ENCODE data around the gene OR10AD1.
A peak's percentile ranks its signal among the peaks of the same experiment; 100 is the strongest.
"Not testable (repeated sequence)": the region's sequence is repeated elsewhere in the genome, so short reads cannot be mapped to it uniquely, and the experiment has no call there.

Gene OR10AD1

DNA sequence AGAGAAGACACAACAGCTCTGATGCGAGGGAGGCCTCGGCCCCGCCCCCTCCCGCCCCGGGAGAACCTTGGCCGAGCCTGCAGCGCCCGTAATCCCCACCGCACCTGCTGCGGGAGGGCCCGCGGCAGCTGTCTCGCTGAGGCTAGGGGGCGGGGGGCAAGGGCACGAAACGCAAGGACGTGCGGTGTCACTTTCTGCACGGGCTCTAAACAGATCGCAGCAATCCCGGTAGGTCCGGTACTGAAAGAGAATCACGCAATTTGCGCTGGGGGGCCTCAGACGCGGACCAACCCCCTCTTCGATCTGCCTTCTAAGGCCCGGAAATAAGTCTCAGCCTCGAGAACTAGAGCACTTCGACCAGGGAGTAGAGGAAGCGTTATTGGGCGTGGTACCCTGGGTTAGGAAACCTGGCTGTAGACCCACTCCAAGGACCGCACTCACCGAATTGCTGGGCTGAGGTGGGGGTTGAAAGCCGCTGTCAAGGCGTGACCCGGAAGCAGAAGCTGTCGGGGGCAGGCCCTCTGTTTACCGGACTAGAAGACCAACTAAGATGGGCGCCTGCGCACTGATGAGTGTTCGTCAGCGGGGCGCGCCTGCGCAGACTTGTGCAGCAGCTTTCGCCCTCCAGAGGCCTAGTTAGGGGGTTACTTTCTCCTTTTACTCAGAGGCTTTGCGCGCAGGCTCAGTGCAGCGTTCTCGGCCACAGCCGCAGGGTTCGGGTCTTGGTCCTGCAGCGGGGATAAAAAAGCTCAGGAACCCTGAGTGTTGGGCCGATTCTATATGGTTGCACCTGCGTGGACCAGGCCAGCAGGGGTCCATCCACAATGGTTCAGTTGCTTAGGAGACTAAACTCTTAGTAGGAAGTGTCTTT is 45.8 kb downstream of the OR10AD1 start, which contains the start of gene ASB8:
ASB8 (minus strand) TSS at position 498 of the 871 bp plus-strand sequence. CDS start 4,019 bp downstream, outside the sequence.
- peak; percentile 56; the same call in 1 of the 2 replicates for TF ChIP-seq ZFX (IDR thresholded peaks at IDR 0.05)
- TF ChIP-seq, protein P1, sequence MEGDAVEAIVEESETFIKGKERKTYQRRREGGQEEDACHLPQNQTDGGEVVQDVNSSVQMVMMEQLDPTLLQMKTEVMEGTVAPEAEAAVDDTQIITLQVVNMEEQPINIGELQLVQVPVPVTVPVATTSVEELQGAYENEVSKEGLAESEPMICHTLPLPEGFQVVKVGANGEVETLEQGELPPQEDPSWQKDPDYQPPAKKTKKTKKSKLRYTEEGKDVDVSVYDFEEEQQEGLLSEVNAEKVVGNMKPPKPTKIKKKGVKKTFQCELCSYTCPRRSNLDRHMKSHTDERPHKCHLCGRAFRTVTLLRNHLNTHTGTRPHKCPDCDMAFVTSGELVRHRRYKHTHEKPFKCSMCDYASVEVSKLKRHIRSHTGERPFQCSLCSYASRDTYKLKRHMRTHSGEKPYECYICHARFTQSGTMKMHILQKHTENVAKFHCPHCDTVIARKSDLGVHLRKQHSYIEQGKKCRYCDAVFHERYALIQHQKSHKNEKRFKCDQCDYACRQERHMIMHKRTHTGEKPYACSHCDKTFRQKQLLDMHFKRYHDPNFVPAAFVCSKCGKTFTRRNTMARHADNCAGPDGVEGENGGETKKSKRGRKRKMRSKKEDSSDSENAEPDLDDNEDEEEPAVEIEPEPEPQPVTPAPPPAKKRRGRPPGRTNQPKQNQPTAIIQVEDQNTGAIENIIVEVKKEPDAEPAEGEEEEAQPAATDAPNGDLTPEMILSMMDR (conservative IDR thresholded peaks at IDR 0.05): peak; percentile 74
- H3K27ac ChIP-seq: peak within 1 kb of the TSS; percentile 82

DNA sequence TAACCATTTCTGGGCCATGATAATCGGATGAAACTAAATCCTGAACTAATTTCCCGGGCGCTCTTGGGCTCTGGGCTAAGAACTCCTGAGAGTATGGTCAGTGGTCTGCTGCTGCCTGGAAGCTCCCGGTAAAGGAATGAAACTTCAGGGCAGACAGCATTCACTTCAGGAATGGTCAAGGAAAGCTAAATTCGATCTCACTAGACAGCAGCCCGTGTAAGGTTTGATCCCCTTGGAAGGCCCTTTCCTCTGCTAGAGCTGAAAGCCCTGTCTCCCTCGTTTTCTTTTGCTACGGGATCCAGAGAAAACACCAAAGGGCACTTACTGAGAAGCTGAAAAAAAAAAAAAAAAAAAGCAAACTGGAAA is 46.5 kb downstream of the OR10AD1 start:
- peak overlapping the region; percentile 82 for H3K27ac ChIP-seq
- TF ChIP-seq, protein P1 (conservative IDR thresholded peaks at IDR 0.05): no peak
- no peak for TF ChIP-seq ZFX (IDR thresholded peaks at IDR 0.05)

DNA sequence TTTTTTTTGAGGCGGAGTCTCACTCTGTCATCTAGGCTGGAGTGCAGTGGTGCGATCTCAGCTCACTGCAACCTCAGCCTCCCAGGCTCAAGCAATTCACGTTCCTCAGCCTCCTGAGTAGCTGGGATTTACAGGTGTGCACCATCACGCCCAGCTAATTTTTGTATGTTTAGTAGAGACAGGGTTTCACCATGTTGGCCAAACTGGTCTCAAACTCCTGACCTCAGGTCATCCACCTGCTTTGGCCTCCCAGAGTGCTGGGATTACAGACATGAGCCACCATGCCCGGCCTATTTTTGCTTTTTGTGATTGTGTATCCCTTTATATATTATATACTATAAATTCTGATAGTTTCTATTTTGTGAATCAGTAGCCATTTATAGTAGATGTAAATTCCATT is 47.3 kb downstream of the OR10AD1 start:
- not testable (repeated sequence) for H3K27ac ChIP-seq

All from C4-2B (cell line).